GM21825 (cell line): Measurements from ENCODE around the gene PPP3CA.
A peak's percentile ranks its signal among the peaks of the same experiment; 100 is the strongest.

Source experiments
- ATAC-seq: cut with Tn5 transposase; IDR thresholded peaks from one replicate; pipeline ENCODE4 v1.9.1; 2021; ENCODE audit warnings: mild to moderate bottlenecking, moderate library complexity; ENCODE audit not compliant: unreplicated experiment

The PPP3CA gene

DNA sequence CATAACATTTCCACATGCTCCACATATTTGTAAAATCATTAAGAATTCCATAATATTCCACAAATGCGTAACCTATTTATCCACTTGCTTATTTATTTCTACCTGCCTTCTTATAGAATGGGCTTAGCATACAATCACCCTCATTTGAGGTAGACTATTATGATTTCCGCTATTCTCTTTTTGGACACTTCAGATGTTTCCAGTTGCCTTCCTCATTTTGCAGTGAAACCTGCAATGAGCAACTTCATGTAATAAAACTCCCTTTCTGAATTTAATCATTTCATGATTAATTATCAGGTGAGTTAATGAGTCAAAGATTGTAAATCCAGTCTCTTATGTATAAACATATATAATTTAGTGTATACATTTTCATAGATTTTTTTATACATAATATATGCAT lies 58.0 kb downstream of the PPP3CA start:
- ATAC-seq: no peak

DNA sequence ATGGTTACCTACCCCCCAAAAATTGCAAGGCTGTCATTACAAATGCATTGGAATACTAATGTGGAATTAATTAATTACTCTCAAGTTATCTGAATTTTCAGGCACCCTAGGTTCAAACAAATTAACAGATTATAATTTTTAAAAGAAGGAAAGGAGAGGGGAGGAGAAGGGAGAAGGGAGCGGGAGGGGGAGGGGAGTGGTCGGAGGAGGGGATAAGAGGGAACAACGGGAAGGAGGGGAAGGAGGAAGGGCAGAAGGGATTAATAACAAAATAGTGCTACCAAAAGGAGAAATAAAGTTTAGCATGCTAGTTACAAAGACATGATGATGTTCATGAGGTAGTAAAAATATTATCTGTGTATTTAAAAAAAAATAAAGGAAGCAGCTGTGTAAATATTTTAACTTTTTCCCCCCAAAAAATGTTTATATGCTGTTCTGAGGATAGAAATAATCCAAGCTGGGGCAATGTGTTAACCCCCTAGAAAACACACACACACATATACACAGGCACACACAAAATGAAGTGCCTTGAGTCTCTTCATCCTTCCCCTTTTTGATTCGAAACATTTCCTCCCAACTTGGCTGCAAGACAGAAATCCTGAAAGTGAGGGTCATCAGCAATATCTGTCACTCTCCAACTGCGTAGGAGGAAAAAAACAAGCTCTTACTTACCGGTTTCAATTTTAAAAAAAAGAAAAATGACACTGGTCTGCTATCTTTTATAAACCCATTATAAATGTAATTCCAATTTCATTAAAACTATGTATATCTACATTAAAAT lies 58.8 kb downstream of the PPP3CA start:
- ATAC-seq: no peak

DNA sequence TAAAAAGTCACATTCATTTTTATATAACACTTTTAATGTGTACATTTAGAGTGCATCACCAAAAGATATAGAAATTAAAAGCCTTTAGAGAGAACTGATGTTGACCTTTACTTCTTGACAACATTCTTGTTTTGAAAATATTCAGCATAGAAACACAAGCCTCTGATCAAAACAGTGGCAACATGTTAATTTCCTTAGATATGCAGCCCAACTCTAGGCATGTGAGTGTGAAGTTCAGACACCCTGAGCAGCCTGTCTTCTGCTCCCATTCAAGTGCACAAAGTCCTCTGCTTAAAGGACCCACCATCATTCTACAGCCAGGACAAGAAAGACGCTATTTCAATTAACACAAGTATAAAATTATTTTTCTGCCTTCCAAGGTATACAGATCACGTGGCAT lies 60.0 kb downstream of the PPP3CA start:
- no peak for ATAC-seq

DNA sequence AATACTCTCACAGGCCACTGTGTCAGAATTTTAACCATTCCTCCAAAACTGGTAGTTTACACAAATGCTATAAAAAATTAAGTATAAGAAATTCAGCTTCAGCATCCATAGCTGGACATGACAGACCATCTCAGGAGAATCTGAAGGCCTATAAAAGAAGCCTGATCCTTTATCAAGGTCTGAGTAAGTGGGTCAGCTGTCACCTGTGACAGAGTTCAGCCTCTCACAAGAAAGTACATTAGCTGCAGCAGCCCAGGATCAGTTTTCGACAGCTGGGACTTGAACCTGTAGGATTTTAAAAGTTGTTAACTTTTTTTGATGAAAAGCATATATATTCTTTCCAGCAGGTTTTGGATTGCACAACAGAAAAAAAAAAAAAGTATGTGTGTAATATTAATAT lies 60.7 kb downstream of the PPP3CA start:
- no peak for ATAC-seq

DNA sequence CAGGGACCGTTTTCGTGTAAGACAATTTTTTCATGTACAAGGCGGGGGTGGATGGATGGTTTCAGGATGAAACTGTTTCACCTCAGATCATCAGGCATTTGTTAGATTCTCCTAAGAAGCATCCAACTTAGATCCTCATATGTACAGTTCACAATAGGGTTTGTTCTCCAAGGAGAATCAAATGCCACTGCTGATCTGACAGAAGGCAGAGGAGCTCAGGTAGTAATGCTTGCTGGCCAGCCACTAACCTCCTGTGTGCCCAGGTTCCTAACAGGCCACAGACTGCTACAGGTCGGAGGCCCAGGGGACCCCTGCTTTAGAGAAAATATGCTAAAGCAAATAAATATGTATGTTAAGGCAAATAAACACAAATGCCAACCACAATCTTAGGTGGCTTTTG lies 61.3 kb downstream of the PPP3CA start:
- ATAC-seq: no peak

DNA sequence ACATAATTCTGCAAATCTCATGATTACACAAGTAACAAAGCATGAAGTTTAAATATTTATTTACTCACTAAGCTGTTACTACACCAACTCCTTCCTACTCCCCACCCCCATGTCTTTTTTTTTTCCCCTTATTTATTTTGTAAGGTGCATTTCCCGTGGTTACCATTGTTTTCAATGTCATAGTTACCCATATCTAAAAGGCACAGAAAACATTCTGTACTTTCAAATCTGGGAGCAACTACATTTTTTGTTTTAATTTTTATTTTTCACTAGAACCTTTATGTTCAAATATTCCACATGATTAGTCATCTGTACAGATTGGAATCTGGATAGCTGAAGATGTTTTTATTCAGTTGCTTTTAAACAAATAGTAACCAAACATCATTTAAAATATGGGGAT lies 62.8 kb downstream of the PPP3CA start:
- ATAC-seq: no peak

DNA sequence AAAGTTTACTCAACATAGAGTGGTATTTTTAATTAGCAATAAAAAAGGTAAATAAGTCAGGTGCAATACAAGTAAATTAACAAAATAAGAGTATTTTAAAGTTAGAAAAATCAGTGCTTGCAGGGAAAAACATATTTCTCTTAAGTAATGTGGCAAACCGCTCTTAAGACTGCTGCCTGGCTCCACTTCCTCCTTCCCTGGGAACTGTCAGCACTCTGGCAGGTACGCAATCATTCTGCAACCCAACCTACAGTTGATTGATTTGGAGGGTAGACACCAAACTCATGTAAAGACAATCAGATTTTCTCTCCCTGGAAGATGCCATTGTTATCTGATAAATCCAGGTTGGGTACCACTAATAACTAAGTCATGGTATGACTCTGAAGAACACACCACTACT lies 63.9 kb downstream of the PPP3CA start:
- ATAC-seq: no peak

DNA sequence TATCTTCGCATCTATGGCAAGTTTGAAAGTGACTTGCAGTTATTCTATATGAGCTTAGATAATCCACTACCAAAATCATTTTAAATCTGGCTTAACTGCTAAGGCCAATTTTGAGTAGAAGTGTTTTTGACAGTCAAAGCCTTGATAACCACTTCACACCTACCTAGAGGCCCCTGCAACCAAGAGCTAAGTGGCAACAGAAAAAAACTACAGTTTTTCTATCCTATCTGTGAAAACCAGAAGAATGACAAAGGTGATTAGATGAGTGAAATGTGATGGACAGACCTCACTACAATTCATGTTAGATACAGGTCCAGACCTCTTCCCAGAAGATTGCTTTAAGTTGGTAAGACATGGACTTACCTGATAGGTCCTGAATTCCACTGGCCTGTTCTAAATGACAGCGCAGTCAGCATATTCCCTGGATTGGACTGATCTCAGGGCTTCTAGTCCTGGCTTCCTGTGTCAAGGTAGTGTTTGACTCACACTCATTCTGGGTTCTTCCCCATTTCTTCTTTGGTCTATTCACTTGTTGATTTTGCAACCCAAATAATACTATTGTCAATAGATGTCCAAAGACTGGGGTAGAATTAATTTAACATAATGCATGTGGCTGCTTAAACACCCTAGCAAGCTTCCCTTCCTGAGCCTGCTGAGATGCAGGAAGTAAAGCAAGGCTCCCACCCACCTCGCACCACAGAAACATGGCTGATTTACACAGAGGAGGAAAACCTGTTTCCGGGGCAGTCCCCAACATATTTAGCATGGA lies 65.1 kb downstream of the PPP3CA start:
- ATAC-seq: no peak

DNA sequence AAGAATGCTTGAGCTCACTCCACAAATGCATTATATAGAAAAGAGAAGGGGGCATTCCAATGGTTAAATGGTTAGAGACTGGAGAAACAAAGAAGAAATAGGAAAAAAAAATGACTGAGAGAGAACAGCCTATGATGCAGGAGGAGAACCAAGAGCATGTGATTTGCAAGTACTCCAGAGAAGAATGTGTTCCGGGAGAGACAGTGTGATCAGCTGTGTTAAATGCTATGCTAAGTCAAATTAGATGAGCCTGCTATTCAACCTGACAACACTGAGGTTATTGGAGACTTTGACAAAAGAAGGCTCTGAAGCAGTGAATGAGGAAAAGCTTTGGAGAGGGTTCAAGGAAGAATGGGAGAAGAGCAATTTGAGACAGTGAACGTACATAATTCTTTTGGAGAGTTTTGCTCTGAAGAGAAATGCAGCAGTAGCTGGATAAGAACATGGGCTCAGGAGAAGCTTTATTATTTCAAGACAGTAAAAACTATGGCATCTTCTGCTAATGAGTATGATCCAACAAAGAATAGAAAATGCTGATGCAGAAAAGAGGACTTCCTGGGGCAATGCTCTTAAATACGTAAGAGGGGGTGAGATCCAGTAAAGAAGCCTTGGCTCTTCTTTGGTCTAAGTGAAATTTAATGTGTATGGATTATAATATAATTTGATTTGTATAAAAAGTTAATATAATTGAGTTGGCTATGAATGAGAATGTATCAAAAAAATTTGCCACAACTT lies 66.3 kb downstream of the PPP3CA start:
- no peak for ATAC-seq

DNA sequence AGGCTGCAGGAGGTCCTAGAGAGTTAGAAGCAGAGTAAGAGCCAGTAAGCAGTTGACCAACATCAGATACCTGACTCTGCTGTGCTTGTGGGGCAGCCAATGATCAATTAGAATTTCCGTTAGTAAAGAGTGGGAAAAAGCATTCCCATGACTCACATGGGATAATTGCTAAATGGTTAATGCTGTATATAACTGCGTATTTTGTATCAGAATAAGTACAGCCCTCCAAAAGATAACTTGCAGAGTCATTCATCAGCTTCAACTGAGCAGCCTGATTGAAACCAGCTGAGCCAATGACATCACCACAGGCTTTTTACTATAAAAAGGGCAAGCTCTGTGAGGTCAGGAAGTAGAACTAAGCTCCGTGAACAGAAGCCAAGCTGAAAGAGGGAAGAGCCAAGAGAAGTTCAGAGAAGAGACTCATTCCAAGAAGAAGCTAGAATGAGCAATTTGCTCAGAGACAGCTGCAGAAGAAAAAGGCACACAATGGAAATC lies 67.9 kb downstream of the PPP3CA start:
- ATAC-seq: peak; percentile 66

DNA sequence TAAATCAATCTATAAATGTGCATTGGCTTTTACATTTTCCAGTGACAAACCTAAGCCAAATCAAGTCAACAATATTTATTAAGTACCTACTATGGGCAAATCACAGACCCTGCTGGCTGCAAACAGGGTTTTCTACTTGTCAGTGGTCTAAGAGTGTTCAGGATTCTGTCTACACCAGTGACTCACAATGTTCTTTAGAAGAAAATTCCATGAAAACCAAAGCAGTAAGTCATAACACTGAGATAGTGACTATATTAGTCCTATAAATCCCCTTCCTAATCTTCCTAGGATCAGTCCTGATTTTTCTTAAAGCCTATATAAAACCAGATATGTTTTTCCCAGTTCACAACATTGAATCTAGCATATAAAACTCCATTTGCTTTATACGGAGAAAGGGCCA lies 69.7 kb downstream of the PPP3CA start:
- no peak for ATAC-seq

DNA sequence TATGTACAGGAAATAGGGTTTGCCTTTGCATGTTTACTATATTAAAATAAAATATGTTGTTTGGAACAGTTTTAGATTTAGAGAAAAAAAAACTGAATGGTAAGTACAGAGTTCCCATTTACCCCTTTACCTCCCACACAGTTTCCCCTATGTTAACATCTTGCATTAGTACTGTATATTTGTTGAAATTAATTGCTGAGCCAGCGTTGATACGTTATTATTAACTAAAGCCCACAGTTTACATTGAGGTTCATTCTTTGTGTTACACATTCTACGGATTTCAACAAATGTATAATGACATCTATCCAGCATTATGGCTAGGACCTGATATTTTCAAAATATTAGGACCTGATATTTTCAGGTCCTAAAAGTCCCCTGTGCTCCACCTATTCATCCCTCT lies 70.7 kb downstream of the PPP3CA start:
- ATAC-seq: no peak

DNA sequence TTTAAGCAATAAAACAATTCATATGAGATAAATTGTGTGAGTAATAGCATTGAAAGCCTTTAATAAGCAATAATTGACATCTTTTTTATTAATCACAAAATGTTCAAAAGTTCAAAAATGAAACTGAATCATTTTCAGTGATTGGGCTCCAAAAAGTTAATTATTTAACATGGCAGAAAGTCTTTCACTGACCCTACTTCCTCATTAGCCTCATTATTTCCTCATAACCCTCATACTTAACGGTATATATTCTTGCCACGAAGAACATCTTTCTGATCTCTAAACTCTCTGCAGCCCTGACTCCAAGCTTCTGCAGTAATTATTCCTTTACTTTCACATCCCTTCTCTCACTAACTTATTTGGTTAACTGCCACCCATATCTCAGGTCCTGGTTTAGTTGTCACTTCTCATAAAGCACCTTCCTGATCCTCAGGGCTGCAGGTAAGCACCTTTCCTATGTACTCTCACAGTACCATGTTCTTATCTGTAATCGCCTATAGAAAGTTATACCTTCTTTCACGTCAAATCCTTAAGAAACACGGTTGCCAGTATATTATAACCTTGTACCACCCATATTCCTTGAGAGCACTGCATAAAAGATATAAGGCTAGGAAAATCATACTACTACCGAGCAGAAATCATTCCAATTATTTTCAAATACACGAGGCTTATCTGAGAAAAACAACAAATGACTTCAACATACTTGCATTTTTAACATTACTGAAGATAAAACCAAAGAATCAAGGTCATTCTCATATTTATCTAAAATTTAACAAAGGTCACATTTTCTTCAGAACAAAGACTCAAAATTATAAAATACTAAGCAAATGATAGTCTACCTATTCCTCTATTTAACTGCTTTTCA lies 72.2 kb downstream of the PPP3CA start:
- ATAC-seq: peak; percentile 71

DNA sequence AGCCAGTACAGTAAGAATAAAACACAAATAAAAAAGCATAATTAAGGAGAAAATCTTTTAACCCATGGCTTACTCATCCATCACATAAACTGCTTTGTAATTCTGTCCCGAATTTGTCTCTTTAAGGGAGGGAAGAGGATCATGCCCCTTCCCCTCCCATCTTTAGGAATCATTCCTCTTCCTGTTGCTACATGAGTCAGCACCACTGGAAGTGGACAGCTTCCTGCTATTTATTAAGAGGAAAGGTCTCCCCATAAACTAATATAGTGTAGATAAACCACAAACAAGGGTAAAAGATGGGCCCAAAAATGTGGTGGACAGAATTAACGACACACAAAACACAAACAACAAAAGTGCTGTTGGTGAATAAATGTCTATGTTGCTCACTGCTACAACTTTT lies 75.8 kb downstream of the PPP3CA start:
- ATAC-seq: no peak

DNA sequence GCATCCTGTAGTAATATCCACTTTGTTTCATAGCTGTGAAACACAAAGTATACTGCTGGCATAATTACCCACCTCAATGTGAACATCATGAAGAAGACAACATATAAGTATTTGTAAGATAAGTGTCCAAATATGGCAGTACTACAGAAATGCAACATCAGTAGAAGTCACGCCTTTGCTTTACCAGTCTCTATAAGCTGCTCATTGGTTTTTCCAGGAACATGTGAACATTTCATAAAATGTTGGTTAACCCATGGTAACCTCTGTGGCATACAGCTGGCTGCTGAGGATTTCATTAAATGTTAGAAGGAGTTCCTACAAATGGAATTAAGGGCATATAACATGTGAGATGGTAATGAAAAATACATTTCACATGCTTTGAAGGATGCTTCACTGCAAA lies 77.6 kb downstream of the PPP3CA start:
- no peak for ATAC-seq

DNA sequence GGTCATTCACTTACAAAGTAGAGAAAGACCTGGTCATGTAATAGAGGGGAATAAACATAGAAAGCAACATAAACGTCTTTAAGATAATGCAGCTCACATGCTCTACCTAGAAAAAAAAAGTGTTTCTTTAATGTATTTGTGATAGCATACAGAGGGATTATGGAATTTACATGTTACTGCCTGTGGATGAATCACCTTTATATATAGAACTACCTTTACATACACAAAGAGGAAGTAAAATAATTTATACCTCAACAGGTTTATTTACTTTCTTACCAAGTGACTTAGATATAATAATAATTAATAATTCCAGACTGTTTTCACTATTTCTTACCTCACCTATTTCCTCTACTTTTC lies 81.5 kb downstream of the PPP3CA start:
- no peak for ATAC-seq

DNA sequence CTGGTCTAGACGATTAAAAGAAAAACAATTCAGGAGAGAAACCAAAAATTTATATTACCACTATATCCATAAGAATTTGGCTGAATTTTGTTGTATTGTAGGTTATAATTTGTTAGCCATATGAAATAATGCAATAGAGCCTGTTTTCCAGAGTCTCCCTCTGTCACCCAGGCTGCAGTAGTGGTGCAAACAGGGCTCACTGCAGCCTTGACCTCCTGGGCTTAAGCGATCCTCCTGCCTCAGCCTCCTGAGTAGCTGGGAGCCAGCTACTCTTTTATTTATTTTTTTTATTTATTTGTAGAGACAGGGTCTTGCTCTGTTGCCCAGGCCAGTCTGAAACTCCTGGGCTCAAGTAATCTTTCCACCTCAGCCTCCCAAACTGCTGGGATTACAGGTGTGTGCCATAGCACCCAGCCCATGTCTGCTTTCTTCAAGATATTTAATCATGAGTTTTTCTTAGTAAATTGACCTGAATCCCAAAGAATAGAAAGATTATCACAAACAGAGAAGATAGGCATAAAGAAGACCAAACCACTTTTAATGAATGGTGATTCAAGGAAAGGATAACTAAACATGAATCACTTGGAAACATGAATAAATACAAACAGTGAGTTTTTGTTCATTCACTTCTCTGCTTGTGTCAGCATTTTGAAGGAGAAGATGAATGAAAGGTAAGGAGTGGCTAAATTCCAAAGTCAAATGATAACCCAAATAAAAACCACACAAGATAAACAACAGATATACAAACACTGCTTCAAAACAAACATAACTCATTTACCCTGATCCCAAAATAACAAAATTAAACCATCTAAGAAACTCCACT lies 82.1 kb downstream of the PPP3CA start:
- ATAC-seq: no peak

DNA sequence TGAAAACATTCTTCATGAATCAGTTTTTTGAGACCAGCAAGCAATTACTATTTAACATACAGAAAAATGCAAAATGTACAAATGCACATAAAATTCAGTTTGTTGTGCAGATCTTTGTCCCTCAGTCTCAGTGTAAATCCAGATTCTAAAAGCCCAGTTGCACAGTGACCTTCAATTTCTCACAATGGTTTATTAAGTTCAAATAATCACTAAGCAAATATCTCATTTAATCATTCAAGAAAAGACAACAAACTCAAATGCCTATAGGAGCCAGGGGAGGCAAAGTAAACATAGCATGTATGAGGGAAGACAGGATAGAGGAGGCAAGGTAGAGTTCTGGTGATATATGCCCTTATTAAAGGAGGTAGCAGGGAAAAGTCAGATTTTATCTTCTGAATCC lies 82.8 kb downstream of the PPP3CA start:
- ATAC-seq: no peak

DNA sequence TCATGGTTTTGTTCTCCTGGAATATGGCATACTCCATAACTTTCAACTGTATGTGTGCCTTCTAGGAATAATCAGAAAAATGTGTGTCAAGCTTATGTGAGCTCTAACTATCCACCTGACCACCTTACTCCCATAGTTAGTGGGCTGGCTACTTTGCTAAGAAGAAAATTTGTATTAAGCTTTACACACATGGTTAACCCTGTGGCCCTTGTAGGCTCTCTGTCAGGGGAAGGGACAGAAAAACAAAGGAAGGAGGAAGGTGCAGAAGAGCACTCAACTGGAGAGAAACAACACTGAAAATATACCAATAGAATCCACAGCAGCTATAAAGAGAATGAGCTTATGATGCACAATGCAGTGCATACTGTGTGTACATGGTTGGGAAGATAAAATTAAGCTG lies 84.6 kb downstream of the PPP3CA start:
- peak; percentile 45 for ATAC-seq

DNA sequence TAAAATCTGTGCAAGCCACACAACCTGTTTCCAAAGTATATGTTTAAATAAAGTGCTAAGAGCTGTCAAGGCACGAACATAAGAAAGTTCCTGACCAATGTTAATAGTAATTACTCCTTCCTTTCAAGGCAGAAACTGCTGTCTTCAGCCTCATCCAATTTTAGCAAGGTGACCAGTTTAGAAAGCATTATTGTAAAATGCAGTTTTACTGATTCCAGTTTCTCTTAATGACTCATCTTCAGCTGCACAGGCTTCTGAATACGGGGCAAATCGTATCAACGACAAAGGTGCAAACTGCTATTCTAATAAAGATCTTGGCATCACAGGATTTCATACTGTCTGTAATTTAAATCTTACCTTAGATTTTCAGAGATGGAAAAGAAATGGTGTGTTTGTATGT lies 87.5 kb downstream of the PPP3CA start:
- ATAC-seq: peak; percentile 92
